Measurements from ENCODE around the gene DCAF11. TPM values are rescaled to one million over a fixed set of nuclear protein-coding genes. Genes with fewer than 3 reads are reported as not detected.

The DCAF11 gene
- polyA plus RNA-seq, 1 experiment, result 29.7 TPM

- Histone ChIP-seq H3K9me3 (ENCODE audit: control insufficient read depth, insufficient read depth, low read length) (no peaks in the 10 kb centered on the region; the same call in 1 of the 2 replicates), H3K4me3 (ENCODE audit: low read depth, low read length) (peak overlapping the region; percentile 58; the same call in 1 of the 2 replicates), H3K27me3 (ENCODE audit: control insufficient read depth, insufficient read depth, low read length) (peaks cover 72% of the 10 kb centered on the region), H3K27ac (ENCODE audit: low read depth, low read length) (no peak overlapping the region)
- POLR2A ChIA-PET, result interaction anchor here (0.6 to 2.1 kb wide), 2 partner anchors 23 to 28 kb away, joined by 3 to 6 read pairs; no protein-coding TSS in a partner anchor
- CTCF ChIA-PET, result interaction anchor here (1.6 to 4.3 kb wide), 2 partner anchors 9 to 24 kb away, joined by 16 to 24 read pairs; no protein-coding TSS in a partner anchor
- TF ChIP-seq CTCF (IDR thresholded peaks at IDR 0.05; ENCODE audit: low read depth, low read length), result no peak
- no peak for DNase-seq (ENCODE audit: low read depth, low spot score)
These were observed 32.8 kb upstream of the DCAF11 start for GRCh38 chr14:24081739-24082211.

- Histone ChIP-seq H3K27me3 (ENCODE audit: control insufficient read depth, insufficient read depth, low read length) (peaks cover 69% of the 10 kb centered on the region), H3K27ac (ENCODE audit: low read depth, low read length) (no peak overlapping the region), H3K4me3 (ENCODE audit: low read depth, low read length) (no peak overlapping the region), H3K9me3 (ENCODE audit: control insufficient read depth, insufficient read depth, low read length) (no peaks in the 10 kb centered on the region; the same call in 1 of the 2 replicates)
- ChIA-PET CTCF (interaction anchor here (1.6 to 4.3 kb wide), 2 partner anchors 8 to 25 kb away, joined by 16 to 24 read pairs; no protein-coding TSS in a partner anchor), POLR2A (no interaction called here)
- DNase-seq (ENCODE audit: low read depth, low spot score), result no peak
- no peak for TF ChIP-seq CTCF (IDR thresholded peaks at IDR 0.05; ENCODE audit: low read depth, low read length)
These were observed 32.0 kb upstream of the DCAF11 start for GRCh38 chr14:24082411-24083080.

GRCh38 chr14:24083462-24083861 is 31.1 kb upstream of the DCAF11 start:
- no peak overlapping the region for H3K4me3 ChIP-seq (ENCODE audit: low read depth, low read length)
- ChIA-PET CTCF (no interaction called here), POLR2A (no interaction called here)
- H3K27me3 ChIP-seq (ENCODE audit: control insufficient read depth, insufficient read depth, low read length), result peaks cover 62% of the 10 kb centered on the region
- no peak for TF ChIP-seq CTCF (IDR thresholded peaks at IDR 0.05; ENCODE audit: low read depth, low read length)
- no peak overlapping the region for H3K27ac ChIP-seq (ENCODE audit: low read depth, low read length)
- DNase-seq (ENCODE audit: low read depth, low spot score), result no peak
- no peaks in the 10 kb centered on the region; the same call in 1 of the 2 replicates for H3K9me3 ChIP-seq (ENCODE audit: control insufficient read depth, insufficient read depth, low read length)

GRCh38 chr14:24084440-24084839 is 30.1 kb upstream of the DCAF11 start:
- POLR2A ChIA-PET, result no interaction called here
- Histone ChIP-seq H3K4me3 (ENCODE audit: low read depth, low read length) (no peak overlapping the region), H3K9me3 (ENCODE audit: control insufficient read depth, insufficient read depth, low read length) (no peaks in the 10 kb centered on the region; the same call in 1 of the 2 replicates), H3K27me3 (ENCODE audit: control insufficient read depth, insufficient read depth, low read length) (peaks cover 54% of the 10 kb centered on the region), H3K27ac (ENCODE audit: low read depth, low read length) (no peak overlapping the region)
- TF ChIP-seq CTCF (IDR thresholded peaks at IDR 0.05; ENCODE audit: low read depth, low read length), result no peak
- no peak for DNase-seq (ENCODE audit: low read depth, low spot score)
- CTCF ChIA-PET, result interaction anchor here (1.1 to 1.4 kb wide), 2 partner anchors 24 to 26 kb away, joined by 3 to 6 read pairs; no protein-coding TSS in a partner anchor

- TF ChIP-seq CTCF (IDR thresholded peaks at IDR 0.05; ENCODE audit: low read depth, low read length), result no peak
- CTCF ChIA-PET, result interaction anchor here (1.1 to 1.7 kb wide), 3 partner anchors 23 to 27 kb away, joined by 3 to 6 read pairs (median 4); no protein-coding TSS in a partner anchor
- no peak overlapping the region for H3K4me3 ChIP-seq (ENCODE audit: low read depth, low read length)
- H3K27ac ChIP-seq (ENCODE audit: low read depth, low read length), result no peak overlapping the region
- H3K9me3 ChIP-seq (ENCODE audit: control insufficient read depth, insufficient read depth, low read length), result no peaks in the 10 kb centered on the region; the same call in 1 of the 2 replicates
- POLR2A ChIA-PET, result no interaction called here
- peaks cover 46% of the 10 kb centered on the region for H3K27me3 ChIP-seq (ENCODE audit: control insufficient read depth, insufficient read depth, low read length)
- no peak for DNase-seq (ENCODE audit: low read depth, low spot score)
These were observed 29.4 kb upstream of the DCAF11 start for GRCh38 chr14:24085215-24085614.
